ENCODE results near the gene PDE11A.
"Not testable (repeated sequence)": the region's sequence is repeated elsewhere in the genome, so short reads cannot be mapped to it uniquely, and the experiment has no call there.

PDE11A gene

DNA sequence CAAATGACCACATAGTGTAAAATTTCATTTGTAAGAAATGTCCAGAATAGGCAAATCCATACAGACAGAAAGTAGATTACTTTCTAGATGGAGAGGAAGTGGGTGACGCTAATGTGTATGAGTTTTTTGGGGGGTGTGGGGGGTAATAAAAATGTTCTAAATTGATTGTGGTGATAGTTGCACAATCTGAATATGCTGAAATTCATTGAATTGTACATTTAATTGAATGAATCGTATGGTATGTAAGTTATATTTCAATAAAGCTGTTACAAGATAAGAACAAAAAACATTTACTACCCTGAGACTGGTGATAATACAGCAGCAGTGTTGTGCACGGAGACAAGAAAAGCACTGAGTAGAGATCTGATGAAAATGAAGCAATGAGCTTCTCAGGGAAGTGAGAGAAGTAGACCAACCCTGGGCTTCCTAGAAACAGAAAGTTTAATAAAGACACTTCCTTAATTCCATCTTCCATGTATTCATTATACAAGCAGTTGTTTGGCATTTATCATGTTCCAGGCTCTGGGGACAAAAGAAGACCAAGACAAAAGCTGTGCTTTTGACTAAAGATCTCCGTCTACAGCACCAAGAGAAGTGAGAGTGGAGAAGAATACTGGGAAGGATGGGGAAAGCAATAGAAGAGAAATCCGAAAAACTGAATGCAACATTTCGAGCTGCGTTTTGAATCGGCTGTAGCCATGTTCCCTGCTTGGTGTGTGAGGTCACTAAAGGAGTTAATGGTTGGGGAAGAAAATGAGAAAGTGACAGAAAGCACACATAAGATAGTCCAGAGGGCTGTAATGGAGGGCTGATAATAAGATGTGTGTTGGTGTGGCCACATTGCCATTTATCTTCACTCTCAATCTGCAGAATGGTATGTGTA, 1.8 kb upstream of the PDE11A start:
- DNase-seq (ENCODE audit: low read depth): no peak

DNA sequence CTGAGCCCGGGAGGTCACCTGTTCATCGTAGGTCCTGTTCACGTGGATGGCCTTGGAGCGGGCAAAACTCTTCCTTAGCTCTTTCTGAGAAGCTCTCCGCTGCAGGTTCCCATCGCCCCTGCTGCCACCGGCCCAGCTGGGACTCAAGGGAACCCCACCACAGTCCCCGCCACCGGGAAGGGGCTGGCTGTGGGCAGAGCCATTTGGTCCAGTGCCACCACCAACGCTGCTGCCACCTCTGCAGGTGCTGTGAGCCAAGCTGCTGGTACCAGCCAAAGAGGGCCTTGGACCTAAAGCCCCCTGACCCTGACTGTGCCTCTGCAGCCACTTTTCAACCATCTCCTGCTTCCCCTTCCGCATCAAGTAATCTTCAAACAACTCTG, 586 bp downstream of the PDE11A start:
- no peak for DNase-seq (ENCODE audit: low read depth)

DNA sequence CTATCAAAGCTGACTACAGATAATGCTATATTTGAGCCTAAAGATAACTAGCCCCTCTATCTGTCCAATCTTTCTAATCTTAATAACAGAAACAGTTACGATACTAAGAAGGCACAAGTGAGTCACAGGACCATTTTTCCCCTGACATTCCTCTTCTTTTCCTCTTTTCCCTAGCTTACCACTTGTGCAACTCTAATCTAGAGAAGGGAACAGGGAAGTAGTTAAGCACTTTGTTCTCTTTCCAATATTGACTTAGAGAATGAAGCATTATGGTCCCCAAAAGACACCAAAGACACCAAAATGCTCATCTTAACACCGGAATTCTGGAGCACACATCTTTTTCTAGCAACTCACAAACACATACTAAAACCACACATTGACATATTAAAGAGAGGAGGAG, 1.8 kb downstream of the PDE11A start:
- DNase-seq (ENCODE audit: low read depth): no peak

DNA sequence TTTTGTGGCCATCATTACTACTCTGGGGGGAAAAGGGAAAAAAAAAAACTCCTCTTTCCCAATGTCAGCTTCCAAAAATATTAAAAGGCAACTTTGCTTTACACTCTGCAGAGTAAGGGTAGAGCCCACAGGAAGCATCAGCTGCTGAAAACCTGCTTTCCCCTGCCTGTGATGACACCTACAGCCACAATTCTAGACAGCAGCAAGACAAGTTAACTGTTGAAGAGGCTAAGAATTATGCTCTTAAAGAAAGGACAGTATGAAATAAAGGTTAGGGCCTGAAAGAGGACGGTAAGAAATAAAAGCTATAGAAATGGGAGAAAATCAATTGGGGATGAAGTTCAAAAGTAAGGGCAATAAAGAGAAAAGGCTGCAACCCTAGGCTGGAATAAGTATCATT, 3.0 kb downstream of the PDE11A start:
- no peak for DNase-seq (ENCODE audit: low read depth)

DNA sequence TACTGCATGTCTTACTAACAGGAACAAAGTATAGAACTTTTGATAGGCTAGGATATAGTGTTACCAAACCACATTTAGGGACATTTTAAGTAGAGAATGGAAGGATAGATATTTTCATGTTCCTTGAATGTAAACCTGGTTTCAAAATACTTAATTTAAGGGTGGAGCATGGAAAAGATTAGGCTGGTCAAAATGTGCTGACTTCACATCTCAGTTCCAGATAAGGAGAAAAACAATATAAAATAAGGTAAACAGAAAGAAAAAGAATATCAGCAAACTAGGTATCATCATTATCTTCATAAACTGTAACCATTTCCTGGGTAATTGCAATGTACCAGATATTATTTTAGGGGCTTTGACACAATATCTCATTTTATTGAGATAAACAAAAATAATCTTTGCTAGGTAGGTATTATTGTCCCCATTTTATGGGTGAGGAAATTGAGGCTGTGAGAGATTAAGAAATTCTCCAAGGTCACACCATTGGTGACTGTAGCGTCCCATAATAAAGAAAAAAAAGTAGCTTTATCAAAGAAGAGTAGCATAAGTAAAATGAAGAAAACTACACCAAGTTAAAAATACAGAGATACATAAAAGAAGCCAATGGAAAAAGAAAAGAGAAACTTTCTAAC, 3.6 kb downstream of the PDE11A start:
- no peak for DNase-seq (ENCODE audit: low read depth)

DNA sequence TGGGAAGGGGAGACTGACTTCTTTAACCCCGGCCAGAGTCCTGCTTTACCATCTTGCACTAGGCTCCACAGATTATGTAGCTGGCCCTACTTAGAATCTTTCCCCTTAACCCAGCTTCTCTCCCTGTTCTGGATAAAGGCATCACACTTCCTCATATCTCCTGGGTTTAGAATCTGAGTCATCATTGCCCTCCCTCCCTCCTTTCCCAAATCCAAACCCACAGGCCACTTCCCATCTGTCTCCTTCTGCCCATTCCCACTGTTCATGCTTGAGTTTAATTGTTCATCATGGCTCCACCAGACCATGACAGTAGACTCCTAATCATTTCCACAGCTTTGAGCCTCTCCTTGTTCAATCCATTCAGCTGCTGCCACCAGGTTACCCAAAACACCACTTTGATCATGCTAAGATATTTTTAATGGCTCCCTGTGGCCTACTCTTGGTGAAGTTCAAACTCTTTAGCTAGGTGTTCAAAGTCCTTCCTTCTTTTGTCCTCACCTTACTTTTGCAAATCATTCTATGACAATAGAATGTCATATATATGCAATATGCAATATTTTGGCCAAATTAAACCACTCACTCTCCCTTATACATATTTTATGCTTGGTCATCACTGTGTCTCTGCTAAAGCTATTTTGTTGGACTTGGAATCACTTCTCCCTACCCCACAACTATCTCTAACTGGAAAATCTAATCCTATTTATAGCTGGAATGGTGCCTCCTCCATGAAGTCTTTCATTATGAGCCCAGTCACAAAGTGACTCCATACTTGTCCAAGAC, 5.5 kb downstream of the PDE11A start:
- no peak for DNase-seq (ENCODE audit: low read depth)

DNA sequence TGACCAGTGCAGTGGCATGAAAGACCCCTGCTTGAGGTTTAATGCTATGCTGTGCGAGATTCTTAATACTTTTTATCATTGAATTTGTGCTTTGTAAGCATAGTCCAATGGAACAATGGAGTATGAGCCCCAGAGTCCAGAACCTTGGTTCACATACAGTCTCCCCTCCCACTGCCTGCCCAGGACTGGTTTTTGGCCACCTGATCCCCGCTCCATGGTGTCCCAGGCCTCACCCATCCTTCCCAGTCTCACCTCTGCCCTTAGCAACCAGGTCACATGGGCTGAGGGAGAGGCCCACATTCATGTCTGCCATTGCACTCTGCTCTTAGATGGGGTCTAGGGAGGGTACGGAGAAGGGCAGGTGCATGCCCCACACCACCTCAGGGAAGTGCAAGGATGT, 6.3 kb downstream of the PDE11A start:
- DNase-seq (ENCODE audit: low read depth): no peak

DNA sequence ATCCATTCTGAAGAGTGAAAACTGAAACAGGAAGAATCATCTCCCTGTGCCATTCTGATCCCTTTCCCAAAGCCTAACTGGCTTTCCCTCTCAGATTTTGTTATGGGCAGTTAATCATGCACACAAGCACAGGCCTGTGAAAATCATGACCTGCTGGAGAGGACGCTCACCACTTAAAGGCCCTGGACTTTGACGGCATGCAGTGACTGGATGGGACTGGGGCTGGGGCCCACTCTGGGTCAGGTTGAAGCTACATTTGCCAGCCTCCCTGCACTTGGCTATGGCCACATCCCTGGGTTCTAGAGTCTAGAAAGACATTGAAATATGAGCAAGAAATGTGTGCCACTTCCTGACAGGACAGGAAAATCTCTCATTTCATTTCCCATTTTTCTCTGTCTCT, 12.9 kb downstream of the PDE11A start:
- no peak for DNase-seq (ENCODE audit: low read depth)

DNA sequence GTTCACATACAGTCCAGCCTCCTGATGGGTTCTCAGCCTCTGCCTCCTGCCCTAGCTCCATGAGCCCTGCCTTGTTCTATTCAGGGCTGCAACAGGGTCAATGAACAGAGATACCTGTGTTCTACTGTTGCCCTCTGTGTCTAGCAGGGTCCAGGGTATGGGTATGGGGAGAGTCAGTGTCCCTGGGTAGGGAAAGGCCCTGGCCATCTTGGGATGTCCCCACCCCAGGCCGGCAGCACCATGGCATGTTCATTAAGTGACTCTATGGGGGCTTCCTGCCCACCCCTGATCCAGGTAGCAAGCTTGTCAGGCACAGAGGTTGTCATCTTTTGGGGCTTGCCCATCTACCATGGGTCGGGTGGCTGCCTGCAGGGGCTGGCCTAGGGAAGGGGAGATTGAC, 13.5 kb downstream of the PDE11A start:
- no peak for DNase-seq (ENCODE audit: low read depth)

DNA sequence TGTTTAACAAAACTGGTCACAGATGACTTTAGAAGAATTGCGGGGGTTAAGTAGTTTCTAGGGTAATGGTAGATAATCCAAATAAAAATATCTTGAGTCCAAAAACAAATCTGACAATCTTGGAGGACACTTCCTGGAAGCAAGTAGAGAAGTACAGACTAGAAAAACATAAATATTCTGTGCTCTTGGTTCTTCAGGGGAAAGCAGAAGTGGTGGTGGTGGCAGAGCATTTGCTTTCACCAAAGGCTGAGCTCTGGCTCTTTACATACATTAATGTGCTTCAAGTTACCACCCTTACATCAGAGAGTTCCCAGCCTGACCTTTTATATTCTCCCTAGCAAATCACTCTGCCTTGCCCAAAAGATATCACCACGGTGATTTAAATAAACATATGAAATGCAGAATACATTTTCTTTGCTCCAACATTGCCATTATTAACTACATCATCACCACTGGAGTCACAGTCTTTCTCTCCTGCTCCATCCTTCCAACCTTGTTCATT, 15.3 kb downstream of the PDE11A start:
- DNase-seq (ENCODE audit: low read depth): no peak

DNA sequence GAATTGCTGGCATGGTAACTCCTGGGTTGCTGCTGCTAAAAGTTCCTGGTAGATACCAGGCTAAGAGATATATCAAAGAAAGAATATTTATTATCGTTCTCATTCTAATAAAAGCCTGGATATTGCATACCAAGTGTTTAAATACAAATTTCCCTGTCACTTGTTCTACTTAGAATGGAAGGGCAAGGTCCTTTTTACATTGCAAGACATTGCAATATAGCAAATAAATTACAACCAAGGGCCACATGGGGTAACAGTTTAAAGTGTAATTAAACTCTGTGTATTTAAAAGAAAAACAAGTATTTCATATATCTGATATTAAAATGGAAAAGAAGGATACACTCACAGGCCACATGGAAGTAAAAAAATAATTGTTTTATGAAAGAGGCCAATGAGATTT, 16.2 kb downstream of the PDE11A start:
- no peak for DNase-seq (ENCODE audit: low read depth)

DNA sequence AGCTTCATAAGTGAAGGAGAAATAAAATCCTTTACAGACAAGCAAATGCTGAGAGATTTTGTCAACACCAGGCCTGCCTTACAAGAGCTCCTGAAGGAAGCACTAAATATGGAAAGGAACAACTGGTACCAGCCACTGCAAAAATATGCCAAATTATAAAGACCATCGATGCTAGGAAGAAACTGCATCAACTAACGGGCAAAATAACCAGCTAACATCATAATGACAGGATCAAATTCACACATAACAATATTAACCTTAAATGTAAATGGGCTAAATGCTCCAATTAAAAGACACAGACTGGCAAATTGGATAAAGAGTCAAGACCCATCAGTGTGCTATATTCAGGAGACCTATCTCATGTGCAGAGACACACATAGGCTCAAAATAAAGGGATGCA, 21.3 kb downstream of the PDE11A start:
- DNase-seq (ENCODE audit: low read depth): not testable (repeated sequence)

DNA sequence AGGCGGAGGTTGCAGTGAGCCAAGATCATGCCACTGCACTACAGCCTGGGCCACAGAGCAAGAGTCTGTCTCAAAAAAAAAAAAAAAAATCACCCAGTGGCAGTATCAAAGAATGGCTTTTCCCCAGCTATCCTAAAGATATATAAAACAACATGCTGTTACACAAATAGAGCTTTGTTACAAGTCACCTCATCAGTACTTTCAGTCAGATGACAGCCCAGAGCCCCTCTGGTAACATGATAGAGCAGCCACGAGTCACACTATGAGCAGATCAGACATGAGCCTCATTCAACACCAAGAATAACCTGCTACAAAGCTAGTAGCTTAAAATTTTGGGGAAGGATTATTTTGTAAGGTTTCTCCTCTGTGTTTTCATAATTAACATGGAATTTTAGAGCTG, 25.2 kb downstream of the PDE11A start:
- DNase-seq (ENCODE audit: low read depth): no peak

DNA sequence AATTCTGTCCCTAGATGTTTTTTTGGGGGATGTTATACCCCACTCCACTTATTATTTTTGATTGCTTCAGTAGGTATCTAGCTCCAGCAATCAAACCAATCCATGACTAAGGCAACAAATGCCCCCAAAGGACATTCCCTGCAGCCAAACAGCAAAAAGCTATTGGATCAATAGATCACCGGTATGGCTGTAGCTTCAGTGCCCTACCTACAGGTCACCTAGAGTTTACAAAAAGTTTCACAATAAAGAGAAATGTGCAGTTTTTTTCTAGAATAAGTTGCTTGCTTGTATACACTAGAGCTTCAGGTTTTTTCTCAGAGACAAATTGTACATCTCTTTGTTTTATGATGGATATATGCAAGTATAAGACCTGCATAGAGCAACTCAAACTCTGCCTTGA, 27.7 kb downstream of the PDE11A start:
- no peak for DNase-seq (ENCODE audit: low read depth)

DNA sequence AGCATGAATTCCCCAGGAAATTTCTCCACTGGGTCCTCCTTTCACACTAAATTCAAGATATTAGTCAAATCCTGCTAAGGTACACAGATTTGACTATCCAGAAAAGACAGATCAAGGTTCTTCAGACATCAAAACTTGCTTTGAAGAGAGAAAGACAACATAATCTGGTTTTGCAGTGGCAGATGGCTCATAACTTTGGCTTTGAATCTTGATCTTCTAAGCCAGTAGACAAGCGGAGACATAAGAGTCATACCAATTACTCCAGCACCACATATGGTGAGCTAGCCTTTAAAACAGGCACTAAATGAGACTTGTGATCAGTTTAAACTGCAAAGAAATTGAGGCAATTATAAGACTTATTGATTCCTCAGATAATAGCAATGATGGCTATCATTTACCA, 29.3 kb downstream of the PDE11A start:
- DNase-seq (ENCODE audit: low read depth): no peak

DNA sequence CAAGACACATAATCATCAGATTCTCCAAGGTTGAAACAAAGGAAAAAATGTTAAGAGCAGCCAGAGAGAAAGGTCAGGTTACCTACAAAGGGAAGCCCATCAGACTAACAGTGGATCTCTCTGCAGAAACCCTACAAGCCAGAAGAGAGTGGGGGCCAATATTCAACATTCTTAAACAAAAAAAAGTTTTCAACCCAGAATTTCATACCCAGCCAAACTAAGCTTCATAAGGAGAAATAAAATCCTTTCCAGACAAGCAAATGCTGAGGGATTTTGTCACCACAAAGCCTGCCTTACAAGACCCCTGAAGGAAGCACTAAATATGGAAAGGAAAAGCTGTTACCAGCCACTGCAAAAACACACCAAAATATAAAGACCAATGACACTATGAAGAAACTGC, 39.0 kb downstream of the PDE11A start:
- DNase-seq (ENCODE audit: low read depth): not testable (repeated sequence)

DNA sequence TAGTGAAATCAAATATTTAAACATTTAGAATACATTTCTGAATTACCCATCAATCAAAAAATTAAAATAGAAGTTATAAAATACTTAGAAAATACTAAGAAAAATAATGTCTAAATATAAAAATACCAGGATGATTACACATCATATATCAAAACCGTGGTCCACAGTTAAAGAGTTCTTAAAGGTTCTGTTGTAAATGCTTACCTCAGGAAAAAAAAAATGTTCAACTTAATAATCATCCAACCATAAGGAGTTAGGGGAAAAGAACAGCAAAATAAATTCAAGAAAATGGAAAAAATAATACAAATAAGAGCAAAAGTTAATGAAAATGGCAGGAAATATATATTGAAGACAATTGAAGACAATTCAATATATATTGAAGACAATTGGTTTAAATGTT, 43.2 kb downstream of the PDE11A start:
- DNase-seq (ENCODE audit: low read depth): no peak

DNA sequence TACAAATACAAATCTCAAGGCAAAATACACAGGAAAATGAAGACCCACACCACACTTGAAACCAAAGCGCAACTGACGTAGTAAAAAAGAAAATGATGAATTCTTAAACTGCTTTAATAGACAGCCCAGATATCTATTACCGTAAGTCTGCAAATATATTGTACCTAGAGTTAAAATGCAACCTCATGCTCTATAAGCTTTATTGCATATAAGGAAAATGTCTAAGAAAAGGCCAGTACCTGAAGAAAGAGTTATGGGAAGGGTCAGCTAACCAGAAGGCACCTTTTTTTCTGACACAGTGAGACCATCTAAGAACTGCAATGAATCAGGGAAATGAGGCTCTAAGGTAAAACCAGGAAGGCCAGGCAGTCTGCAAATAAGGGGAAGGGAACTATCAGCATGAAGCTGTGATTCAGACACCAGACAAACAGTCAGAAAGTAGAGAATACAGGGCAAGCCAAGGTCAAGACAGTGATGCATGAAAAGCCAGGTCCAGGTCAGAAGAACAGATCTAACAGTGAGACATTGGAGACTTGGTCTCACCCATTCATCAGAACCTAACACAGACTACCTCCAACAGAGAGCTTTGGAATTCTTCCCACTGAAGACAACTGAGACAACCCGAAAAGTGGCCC, 46.9 kb downstream of the PDE11A start:
- no peak for DNase-seq (ENCODE audit: low read depth)

DNA sequence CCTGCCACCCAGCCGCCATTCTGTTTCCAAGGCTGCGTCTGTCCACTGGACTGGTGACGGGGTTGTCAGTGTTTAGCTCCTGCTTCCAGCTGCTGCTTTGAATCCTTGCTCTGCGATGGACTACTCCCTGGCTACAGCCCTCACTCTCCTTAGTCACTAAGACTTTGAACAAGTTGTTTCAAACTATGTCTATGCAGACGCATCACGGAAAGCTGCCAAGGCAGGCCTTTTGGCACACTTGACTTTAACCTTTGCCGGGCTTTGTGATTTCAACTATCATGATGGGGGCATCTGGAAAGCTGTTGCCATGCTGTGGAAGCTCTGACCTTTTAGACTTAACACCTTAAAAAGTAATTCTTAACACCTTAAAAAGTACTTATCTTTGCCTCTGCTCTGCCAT, 54.4 kb downstream of the PDE11A start:
- DNase-seq (ENCODE audit: low read depth): no peak

DNA sequence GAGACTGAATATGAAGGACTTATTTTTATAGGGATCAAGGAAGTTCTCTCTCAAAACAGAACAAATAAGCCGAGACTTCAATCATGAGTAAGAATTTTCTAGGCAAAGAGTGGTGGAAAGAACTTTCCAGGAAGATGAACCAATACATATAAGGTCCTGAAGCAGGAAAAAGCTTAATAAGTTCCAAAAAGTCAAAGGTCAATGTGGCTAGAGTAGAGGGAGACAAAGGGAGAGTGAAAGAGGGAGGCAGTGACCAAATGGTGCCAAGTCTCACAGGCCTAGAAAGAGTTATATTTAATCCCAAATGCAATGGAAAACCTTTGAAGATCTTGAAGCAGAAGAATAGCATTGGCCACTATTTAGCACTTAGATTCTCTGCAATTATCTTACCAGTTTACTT, 56.0 kb downstream of the PDE11A start:
- no peak for DNase-seq (ENCODE audit: low read depth)

DNA sequence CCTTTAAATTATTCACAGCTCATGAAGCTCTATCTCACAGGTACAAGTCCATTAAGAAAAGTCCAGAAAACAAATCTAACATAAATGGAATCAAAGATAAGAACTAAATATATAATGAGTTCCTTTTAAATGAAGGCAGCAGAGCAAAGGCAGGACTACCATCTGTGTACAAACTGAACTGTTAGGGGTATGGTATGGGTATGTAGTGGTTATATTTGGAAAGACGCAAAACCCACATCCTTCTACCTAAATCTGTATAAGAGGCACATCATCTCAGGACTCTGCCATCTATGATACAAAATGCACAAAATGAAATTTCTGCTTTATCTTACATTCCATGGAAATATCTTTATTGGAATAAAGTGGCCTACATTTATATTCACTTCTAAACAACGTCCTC, 59.9 kb downstream of the PDE11A start:
- no peak for DNase-seq (ENCODE audit: low read depth)

DNA sequence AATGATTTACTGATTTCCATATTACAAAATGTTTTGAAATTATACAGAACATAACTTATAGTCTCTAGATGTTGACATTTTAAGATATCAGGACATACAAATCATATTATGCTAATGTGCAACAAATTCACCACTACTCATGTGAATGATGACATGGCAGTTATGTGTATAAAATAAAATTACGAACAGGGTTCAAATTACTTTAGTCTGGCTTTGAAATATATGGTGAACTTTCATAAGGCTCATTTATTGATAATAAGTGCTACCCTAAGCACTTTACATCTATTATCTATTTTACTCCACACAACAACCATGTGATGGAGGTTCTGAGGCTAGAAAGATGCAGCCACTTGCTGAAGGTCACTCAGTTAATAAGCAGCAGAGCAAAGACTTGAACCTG, 62.8 kb downstream of the PDE11A start:
- no peak for DNase-seq (ENCODE audit: low read depth)
